GM12891 (cell line): Measurements from ENCODE around the gene LHFPL6.

Source experiments
- POLR2A ChIP-seq: IDR thresholded peaks from 2 replicates; pipeline ENCODE4 v1.6.1; 2011; ENCODE audit warnings: low read depth, low read length, control low read depth
- TAF1 ChIP-seq: IDR thresholded peaks from 2 replicates; pipeline ENCODE4 v1.6.1; 2011; ENCODE audit warnings: low read depth, low read length, control low read depth

GRCh38 chr13:39509616-39510315 is 93.2 kb downstream of the LHFPL6 start:
- TF ChIP-seq POLR2A: no peak
- TF ChIP-seq TAF1: no peak
